CD4-positive, alpha-beta T cell treated with Interferon alpha-2 for 1 hour (primary cell): ENCODE results near the gene CTNNA2.

Source experiments
- DNase-seq, 2 donors: peaks; one replicate each; pipeline ENCODE4 v3.0.0-alpha.2; 2020 to 2022

The CTNNA2 gene

GRCh38 chr2:79512442-79513401, at the start of gene CTNNA2:
Gene CTNNA2 (plus strand): TSS chr2:79513051.
- no peak for DNase-seq

- no peak for DNase-seq
Measured at GRCh38 chr2:79487399-79487798, 25.5 kb upstream of the CTNNA2 start.

GRCh38 chr2:79511320-79511951, 1.4 kb upstream of the CTNNA2 start:
- DNase-seq: no peak

GRCh38 chr2:79513711-79514110, 860 bp downstream of the CTNNA2 start:
- DNase-seq: no peak

GRCh38 chr2:79529636-79530035, 16.8 kb downstream of the CTNNA2 start:
- DNase-seq: no peak

- no peak for DNase-seq
Measured at GRCh38 chr2:79530443-79530842, 17.6 kb downstream of the CTNNA2 start.

GRCh38 chr2:79547568-79547967, 34.7 kb downstream of the CTNNA2 start:
- no peak for DNase-seq

GRCh38 chr2:79552653-79553052, 39.8 kb downstream of the CTNNA2 start:
- DNase-seq: no peak

- no peak for DNase-seq
Measured at GRCh38 chr2:79554899-79555298, 42.0 kb downstream of the CTNNA2 start.

GRCh38 chr2:79564065-79564464, 51.2 kb downstream of the CTNNA2 start:
- DNase-seq: no peak

- no peak for DNase-seq
Measured at GRCh38 chr2:79569048-79569447, 56.2 kb downstream of the CTNNA2 start.

- DNase-seq: no peak
Measured at GRCh38 chr2:79573895-79574674, 61.2 kb downstream of the CTNNA2 start.

GRCh38 chr2:79576451-79576850, 63.6 kb downstream of the CTNNA2 start:
- DNase-seq: no peak

- no peak for DNase-seq
Measured at GRCh38 chr2:79578952-79579351, 66.1 kb downstream of the CTNNA2 start.

- no peak for DNase-seq
Measured at GRCh38 chr2:79580175-79580574, 67.3 kb downstream of the CTNNA2 start.

- no peak for DNase-seq
Measured at GRCh38 chr2:79585701-79586433, 73.0 kb downstream of the CTNNA2 start.

- DNase-seq: no peak
Measured at GRCh38 chr2:79591281-79591680, 78.4 kb downstream of the CTNNA2 start.

- DNase-seq: no peak
Measured at GRCh38 chr2:79593237-79593867, 80.5 kb downstream of the CTNNA2 start.

- no peak for DNase-seq
Measured at GRCh38 chr2:79596403-79596802, 83.6 kb downstream of the CTNNA2 start.

- DNase-seq: no peak
Measured at GRCh38 chr2:79604748-79605147, 91.9 kb downstream of the CTNNA2 start.

GRCh38 chr2:79611448-79612016, 98.7 kb downstream of the CTNNA2 start:
- no peak for DNase-seq

GRCh38 chr2:79612999-79613398, 100.1 kb downstream of the CTNNA2 start:
- no peak for DNase-seq
